NCI-H460 (cell line): Measurements from ENCODE around the gene TYK2. TPM values are rescaled to one million over a fixed set of nuclear protein-coding genes. Genes with fewer than 3 reads are reported as not detected.
"Not testable (repeated sequence)": the region's sequence is repeated elsewhere in the genome, so short reads cannot be mapped to it uniquely, and the experiment has no call there.

Experiments
- DNase-seq: peaks from one replicate; pipeline ENCODE4 v3.0.0-alpha.2; 2016; ENCODE audit warnings: low read depth; ENCODE audit errors: extremely low read depth
- total RNA-seq: library from RNA; depleted of rRNA; stranded (reverse); fragments of >200 nt; shearing (Covaris generic); gene quantifications from 2 replicates; pipeline ENCODE4 v1.2.3, GENCODE V29; 2014

The TYK2 gene
- total RNA-seq, 1 experiment from 2014 or later = 43.4 TPM

DNA sequence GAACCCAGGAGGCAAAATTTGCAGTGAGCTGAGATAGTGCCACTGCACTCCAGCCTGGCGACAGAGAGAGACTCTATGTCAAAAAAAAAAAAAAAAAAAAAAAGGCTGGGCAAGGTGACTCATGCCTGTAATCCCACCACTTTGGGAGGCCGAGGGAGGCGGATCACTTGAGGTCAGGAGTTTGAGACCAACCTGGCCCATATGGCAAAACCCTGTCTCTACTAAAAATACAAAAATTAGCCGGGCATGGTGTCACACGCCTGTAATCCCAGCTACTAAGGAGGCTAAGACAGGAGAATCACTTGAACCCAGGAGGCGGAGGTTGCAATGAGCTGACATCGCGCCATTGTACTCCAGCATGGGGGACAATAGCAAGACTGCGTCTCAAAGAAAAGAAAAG is 43.6 kb downstream of the TYK2 start:
- not testable (repeated sequence) for DNase-seq

DNA sequence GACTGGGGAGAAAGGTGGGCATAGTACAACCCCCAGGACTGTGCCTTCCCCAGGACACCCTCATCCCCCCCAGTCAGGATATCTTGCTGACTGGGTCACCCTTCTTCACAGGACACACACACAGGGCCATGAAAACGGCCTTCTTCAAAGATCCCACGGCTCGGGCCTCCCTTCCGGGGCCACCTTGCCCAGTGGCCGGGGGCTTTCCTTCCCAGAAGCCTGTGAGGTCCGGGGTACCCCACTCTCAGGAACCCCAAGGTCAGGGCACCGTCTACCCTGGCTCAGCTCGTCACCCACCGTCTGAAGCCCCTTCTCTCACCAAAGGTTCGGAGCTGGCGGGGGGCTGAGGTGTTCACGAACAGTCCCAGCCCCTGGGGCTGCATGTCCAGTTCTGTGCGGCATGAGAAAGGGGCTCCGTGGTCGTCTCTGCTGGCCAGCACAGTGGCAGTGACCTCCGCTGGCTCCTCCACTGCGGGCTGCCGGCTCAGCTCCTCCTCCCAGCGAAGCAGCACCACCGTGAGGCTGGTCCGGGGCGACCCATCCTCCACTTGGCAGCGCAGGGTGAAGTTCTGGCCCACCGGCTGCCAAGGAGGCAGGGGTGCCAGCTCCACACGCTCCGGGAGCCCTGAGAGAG is 44.9 kb downstream of the TYK2 start:
- DNase-seq = no peak

DNA sequence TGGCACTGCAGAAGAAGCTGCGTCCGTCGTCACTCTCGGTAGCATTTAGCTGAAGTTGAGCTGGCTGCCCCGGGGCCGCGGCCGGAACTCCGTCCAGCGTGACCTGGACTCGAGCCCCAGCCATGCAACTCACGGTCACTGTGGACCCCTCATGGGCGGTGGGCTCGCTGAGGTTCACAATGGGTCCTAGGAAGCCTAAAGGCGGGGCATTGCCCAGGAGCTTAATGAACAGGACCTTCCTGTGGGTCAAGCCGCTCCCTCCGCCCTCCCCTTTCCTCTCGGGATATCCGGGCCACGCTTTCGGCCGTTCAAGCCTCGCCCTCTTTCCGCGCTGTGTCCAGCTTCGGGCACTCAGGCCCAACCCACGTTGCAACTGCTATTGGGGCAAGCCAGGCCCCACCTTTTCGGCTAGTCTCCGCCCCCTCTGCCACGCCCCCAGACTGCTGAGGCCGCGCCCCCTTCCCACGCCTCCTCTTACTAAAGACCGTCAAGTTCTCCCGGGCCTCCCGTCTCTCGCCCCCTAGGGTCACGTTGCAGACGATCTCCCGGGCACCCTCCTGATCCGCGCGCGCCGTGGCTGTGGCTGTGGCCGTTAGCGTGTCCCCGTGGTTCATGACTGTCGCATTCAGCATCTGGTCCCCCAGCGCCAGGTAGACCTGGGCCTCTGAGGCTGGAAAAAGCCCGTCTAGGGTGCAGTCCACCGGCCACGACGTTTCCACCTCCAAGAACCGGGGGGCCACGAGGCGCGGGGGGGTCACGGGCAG is 45.6 kb downstream of the TYK2 start:
- DNase-seq = peak; percentile 91

DNA sequence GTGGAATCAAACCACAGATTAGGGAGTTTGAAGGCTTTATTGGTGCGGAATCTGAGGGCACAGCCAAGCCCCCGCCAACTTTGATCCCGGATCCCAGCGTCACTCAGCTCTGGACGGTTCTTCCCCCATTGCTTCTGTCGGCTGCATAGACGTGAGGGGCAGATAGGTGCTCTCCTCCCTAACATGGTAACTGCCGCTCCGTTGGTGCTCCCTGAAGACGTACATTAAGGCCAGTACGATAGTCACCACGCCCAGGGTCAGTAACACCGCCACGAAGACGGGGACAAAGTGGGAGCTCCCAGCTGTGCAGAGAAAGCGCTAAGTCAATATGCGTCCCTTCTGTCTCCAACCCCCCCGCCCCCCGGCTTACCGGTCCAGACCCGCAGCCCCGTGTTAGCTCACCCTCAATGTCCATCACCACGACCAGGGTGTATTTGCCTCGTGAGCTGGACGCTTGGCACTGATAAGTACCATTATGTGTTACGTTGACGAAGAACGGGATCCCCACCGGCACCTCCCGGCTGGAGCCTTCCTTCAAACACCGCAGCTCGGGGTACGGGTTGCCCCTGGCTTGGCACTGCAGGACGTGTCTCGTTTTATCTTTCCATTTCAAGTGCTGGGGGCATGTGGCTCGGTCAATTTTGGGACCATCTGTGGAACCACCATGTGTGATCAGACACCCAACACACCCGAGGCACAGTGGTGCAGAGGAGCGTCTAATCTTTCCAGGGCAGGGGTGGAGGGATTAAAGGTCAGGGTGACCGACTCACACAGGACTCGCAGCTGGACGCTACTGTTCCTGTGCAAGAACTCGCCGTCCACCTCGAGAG is 46.4 kb downstream of the TYK2 start:
- DNase-seq = no peak

DNA sequence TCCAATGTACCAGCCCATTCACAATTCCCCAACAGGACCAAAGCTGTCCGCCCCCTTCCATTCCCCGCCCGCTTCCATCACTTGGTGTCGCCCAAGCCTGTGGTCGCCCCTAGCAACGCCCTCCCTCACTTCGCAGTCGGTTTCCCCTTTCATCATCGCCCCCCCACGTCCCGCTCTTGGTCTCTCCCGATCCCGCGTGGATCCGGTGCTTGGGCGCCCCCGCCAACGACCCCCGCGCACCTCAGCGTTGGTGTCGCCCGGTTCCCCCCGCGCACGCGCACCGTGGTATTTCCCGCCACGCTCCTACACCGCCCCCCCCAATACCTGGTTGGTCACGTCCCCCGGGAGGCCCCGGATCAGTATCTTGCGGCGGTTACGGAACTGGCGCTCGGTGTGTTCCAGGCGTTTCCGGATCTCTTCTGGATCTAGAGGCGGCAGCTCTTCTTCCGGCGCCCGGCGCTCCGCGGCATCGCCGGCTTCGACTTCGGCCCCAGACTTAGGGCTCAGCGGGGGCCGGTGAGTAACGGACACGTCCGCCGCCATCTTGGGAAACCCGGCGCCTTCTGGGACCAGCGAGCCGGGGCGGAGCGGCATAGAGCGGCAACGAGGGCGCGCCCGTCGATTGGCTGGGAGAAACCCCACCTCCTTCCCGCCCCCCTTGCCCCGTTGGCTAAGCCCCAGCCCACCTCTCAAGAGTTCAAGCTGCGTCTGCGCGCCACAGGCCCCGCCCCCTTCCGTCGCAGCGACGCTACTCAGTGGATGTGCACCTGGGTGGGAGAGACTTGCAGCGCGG is 47.2 kb downstream of the TYK2 start, which contains the start of gene RAVER1:
TSS of gene RAVER1 (minus strand) at position 565 of the 793 bp plus-strand sequence. CDS start at position 543, 22 bp downstream.
- peak; percentile 93 for DNase-seq

DNA sequence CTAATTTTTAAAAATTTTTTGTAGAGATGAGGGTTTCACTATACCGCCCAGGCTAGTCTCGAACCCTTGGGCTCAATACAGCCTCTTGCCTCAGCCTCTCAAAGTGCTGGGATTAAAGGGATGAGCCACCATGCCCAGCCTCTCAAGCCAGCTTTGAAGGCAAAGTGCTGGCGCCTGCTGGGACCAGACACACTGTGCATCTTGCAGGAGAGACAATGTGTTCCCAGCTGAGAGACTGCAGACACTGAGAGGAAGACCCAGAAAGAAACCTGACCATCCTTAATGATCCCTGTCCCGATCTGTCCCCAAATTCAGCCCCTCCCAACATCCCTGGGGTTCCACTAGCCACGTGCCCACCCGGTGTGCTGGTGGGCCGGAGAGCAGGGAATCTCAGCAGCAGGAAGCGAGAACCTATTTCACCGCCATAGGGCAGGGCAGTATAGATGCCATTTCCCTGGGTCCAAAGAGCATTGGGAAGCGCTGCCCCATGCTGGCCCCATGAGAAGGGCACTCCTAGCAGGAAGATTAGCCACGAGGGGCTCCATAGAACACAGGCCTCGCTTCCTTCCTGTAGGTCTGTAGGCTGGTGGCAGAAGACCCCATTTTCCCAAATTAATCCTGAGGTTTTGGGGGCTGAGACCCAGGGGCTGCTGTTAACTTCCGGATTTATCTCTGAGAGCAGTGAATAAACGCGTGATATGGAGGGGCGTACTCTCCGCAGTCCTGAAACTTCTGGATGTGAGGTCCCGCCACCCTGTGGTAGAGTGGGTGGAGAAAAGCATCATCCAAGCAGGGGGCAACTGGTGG is 48.0 kb downstream of the TYK2 start:
- DNase-seq = no peak

DNA sequence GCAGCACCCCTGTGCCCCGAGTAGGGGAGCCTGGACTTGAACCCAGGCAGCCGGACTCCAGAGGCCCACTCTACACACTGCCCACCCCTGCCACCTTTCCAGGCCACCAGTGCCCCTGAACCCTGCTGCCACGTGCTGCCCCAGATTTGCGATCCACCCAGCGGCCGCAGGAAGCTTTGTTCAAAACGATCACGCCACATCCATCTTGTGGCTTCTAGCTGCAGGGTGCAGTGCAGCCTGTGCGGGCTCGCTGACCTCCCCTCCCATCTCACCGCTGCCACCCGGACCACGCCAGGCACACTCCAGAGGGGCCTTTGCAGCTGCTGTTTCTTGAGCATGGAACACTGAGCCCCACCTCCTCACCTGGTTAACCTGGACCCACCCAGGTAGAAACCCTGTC is 50.8 kb downstream of the TYK2 start:
- no peak for DNase-seq

DNA sequence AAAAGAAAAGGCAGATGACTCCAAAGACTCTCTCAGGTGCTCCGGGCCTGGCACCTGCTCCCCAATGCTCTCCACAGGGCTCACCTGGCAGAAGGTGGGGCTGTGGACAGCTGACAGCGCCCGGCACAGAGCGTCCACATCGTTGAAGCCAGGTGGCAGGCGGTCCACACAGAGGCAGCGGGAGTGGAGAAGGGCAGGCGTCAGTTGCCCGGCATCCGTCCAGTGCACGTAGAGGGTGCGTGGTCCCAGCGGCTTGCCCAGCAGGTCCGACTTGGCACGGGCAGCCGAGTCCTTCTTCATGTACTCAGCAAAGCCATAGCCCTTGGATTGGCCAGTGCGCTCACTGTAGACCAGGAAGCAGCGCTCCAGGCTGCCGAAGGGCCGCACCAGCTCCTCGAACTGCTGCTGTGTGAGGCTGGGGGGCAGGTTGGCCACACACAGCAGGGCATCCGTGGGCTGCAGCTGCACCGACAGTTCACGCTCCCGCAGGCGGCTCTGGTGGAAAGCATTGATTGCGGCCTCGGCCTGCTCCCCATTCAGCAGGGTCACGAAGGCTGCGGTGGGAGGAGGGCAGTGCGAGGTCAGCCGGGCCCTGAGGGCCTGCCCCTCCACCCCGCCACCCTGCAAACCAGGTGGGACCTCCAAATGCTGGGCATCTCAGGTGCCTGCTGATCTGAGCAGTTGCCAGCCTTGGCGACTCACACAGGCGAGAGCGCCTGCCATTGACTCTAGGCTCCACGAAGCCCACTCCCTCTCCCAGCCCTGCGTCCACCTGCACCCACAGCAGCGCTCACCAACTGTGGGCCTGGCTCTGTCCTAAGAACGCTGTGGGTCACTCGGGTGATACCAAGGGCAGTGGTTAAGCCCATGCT is 51.6 kb downstream of the TYK2 start:
- no peak for DNase-seq

DNA sequence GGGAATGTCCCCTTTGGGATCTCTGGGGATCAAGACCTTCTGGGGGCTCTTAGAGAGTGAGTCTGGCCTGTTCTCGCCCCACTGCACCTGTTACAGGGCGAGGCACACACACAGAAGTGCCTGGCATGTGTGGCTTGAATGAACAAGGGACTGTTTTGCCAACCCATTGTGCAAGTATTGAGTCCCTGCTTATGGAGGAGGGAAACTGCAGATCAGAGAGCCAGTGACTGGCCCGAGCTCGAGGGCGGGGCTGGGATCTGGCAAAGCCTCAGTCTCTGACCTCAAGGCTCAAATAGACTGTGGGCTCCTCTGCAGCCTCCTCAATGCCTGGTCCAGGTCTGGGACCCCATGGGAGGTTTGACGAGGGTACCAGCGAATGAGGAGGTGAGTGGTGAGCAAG is 52.6 kb downstream of the TYK2 start:
- no peak for DNase-seq

DNA sequence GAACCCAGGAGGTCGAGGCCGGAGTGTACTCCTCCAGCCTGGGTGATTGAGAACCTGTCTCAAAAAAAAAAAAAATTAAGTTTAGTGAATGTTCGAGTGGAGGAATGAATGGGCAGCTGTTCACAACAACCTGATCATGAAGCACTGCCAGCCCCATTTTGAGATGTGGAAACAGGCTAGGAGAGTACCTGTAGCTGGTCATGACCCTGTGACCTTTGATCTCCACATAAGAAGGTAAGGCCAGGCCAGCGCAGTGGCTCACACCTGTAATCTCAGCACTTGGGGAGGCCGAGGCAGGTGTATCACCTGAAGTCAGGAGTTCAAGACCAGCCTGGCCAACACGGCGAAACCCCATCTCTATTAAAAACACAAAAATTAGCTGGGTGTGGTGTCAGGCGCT is 54.6 kb downstream of the TYK2 start:
- no peak for DNase-seq

DNA sequence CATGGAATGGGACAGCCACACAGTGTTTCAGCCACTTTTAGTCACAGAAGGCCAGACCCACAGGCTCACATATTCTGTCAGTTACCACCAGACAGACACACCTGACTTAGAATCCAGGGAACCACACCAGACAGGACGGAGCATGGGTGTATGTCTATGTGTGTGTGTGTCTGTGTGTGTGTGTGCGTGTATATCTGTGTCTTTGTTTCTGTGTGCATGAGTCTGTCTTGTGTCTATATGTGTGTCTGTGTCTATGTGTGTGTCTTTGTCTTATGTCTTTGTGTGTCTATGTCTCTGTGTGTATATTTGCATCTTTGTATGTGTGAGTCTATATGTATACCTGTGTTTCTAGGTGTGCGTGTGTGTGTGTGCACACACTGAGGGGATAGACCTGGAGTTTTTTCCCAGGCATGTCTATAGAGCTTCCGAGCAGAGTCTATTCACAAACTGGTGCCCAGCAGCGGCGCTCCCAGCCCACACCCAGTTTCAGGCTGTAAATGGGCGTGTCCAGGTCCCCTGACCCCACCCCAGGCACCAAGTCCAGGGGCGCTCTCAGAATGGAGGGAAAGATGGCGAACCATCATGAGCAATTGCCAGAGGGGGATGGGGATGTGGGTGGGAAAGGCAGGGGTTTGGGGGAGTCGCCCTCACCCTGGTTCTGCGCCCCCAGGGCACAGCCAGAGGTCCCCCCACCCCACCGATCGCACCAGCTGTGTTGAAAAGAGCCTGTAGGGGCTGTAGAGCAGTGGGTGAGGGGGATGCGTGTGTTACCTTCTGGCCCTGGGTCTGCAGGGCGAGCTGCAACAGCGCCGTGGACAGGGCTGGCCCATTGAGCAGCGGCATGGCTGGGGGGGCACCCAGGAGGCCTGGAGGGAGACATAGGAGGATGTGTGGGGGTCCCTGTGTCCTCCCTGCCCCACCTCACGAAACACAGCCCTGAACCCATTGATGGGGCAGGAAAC is 58.2 kb downstream of the TYK2 start:
- no peak for DNase-seq

DNA sequence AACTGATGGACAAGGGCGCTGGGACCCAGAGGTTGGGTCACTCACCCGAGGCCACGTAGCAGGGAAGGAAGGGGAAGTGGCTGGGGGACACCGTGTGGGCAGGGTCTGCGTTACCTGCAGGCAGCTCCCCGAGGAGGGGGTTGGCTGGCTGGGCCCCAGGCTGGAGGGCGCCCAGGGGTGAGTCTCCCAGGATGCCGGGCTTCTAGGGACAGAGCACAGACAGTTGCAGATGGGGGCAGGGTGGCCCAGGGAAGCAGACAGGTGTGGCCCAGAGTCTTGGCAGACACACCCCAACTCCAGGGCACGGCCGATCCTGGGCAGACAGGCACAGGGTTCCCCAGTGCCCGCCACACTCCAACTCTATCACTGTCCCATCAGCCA is 59.0 kb downstream of the TYK2 start:
- DNase-seq = no peak

DNA sequence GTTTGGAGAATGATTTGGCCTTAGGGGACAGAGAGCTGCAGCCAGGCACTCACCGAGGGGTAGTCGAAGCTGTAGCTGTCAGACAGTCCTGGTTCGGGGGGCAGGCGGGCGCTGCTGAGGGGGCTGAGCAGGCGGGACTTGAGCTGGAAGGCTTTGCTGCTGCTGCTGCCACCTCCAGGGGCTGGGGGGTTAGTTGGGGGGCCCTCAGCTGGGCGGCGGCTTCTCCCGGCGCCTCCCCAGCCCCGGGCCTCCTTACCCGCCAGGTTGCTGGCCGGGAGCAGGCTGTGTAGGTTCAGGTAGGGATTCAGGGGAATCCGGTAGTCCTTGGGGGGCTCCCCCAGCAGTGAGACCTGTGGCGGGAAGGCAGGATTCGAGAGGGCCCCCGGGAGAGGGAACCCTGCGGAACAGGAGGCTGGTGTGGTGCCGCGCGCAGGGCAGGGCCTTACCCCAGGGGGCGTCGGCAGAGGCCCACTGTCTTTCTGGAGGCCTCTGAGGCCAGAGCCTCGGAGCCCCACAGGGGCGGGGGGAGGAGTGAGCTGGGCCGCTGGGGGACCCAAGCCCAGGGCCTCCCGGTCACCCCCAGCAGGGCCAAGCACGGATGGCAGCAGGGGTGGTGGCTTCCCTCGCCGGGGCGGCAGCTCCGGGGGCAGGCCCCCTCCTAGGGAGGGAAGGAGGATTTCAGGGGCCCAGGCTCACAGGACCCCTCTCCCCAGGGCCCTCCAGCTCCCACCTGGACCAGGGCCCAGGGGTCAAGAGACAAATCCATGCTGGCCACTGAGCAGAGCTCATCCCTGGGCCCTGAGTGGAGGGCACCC is 59.6 kb downstream of the TYK2 start:
- no peak for DNase-seq

DNA sequence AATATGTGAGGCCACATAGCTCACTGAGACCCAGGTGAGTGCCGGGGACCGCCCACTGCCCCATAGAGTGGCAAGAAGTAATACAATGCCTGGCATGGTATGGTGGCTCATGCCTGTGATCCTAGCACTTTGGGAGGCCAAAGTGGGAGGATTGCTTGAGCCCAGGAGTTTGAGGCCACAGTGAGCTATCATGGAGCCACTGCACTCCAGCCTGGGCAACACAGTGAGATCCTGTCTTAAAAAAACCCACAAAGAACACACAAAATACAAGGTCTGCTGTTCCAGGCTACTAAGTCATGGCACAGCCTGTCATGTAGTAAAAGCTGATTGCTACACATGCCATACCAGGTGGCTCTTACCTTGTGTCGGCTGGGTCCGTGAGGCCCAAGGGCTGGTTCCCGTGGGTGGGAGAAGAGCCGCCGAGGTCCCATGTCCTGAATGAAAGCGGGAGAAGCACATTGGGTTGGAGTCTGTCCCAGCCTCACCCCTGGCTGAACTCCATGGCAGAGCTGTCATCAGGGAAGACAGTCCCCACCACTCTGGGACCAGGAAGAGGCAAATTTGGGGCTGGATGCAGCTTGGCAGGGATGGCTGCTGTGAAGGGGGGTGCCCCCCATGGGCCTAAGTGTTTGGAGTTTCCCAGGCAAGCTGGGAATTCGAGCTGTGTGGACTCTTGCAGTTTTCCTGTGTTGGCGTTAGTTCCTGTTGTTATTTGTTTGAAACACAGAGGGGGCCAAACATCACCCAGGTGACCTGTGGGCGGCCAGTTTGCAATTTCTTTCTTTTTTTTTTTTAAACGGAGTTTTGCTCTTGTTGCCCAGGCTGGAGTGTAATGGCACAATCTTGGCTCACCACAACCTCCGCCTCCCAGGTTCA is 61.3 kb downstream of the TYK2 start:
- no peak for DNase-seq

DNA sequence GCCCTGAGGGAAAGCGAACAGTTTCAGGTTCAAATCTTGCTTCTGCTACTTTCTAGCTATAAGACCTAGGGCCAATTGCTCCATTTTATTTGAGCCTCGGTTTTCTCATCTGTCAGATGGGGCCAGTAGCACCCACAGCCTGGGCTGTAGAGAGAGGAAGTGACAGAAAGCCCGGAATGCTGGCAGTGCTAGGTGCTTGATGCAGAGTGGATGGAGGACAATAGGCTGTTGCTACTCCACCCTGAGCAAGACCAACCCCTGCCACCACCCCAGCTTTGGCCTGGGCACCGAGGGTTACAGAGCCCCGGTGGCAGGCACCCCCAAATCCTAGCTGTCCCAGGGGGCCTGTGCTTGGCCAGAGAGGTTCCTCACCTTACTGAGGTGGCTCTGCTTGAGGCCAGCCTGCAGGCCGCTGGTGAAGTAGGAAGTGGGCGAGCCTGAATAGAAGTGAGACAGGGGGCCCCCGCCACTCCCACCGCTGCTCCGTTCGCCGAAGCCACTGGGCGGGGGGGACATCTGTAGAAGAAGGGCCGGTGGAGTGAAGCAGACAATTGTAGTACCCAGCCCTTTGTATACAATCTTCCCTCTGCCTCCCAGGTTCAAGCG is 62.4 kb downstream of the TYK2 start:
- no peak for DNase-seq
